Measurements from ENCODE around the gene LRRC10.

LRRC10 gene

DNA sequence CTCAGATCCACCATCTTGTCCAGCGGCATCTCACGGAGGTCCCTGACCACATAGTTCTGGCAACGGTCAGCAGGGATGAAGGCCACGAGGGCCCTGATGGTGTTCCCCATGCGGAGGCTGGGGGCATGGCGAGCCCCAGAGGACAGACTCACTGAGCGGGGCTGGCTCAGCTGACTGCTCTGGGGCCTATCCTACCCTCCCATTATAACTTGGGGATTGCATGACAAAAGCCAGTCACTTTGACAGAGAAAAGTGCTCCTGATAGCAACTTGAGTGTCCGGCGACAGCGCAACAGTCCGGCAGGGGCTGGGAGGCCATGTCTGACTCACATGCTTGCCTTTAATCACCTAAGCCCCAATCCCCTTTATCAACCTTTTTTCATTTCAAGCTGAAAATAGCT lies at the start of gene LRRC10:
LRRC10 (minus strand) TSS at position 179 of the 400 bp plus-strand sequence; CDS start at position 110, 69 bp downstream.
- no peak for DNase-seq (ENCODE audit: low spot score)

DNA sequence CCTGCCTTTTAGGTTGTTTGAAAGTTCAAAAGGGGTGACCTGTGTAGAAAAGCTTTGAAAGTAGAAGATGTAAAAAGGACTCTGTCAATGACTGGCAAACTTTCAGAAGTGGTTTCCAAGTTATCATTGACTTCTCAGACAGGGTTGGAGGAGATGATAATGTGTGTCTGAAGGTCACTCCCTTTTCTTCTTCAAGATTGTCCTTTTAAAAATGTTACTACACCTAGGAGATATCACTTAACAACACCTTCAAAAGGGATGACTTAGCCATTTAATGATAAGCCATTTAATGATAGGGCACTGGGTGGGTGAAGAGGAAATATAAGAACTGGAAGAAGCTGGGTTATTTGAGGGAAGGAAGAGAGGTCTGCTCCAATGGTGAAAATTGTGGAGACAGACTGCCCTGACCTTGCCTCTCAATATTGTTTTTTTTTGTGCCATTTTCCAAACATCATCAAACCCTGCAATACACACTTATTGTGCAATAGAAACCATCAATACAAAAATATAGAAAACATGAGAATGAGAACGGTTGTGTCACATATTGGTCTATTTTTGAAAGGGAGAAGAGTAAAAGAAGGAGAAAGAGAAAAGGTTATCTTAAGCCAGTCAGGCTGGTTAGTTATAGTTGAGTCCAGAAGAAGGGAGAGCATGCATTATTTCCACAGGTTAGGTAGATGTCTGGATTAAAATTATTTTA lies 49.6 kb upstream of the LRRC10 start:
- DNase-seq (ENCODE audit: low spot score): peak; percentile 69

- no peak for DNase-seq (ENCODE audit: low spot score)
Observed at GRCh38 chr12:69658203-69658602, 47.5 kb upstream of the LRRC10 start.

DNA sequence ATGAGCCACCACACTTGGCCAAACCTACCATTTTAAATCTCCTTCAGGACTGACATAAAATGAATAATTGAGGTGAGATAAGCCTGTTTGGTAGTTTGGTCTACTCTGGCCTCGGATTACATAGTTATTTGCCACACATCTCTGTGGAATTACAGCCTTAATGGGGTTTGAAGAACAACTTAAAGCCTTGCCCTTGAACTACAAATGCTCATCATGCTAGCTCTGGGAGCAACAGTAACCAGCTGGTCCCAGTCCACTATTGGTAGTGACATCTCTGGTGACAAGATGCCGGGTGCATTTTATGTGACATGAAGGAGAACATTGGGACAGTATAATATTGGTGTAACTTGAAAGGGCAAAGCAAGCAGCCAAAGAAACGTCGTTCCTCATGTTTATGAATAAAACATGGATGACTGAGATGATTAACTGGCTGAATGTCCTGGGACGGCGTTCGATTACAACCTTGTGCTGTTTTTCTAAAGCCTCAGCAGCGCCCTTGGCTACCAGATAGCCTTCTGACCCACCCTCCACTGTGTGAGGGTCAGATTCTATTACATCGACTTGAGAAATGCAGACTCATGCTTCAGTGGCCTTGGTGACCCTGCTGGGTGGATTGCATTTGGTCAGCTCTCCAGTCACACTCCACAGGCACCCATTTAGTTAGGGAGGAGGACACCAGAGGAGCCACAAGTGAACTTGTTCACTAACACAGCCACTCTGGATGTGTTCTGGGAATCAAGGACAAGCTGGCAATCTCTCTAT lies 46.9 kb upstream of the LRRC10 start:
- DNase-seq (ENCODE audit: low spot score): peak; percentile 40

- no peak for DNase-seq (ENCODE audit: low spot score)
Observed at GRCh38 chr12:69655616-69656340, 45.1 kb upstream of the LRRC10 start.

- DNase-seq (ENCODE audit: low spot score): no peak
Observed at GRCh38 chr12:69653703-69654102, 43.0 kb upstream of the LRRC10 start.

DNA sequence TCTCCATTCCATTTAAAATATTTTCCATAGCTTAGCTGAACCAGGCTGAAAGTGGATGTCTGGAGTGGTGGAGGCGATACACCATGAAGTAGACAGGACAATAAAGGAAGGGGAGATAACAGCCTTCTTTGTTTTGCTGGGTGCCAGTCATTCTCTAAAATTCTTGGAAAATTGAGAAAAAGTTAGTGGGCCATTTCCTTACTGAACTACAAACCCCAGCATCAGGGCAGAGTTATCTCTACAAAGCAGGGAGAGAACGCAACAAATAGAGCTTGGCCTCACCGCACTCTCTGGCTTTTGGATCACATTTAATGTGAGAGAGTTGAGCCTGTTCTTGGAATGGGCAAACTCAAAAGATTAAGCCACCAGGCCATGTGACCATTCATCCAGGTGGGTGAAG lies 41.2 kb upstream of the LRRC10 start:
- no peak for DNase-seq (ENCODE audit: low spot score)

DNA sequence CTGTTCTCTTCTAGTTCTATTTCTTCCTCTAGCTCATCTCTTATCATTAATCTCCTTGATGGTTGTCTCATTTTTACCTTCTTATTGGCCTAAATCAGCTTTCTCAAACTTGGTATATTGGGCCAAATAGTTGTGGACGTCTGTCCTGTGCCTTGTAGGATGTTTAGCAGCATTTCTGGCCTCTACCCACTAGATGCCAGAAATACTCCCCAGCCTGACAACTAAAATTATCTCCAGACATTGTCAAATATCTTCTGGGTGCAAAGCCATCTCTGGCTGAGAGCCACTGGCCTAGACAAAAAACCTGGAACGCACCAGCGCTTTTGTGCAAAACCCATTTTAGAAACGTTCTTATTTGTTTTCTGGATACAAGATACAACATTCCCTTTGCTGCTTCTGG lies 38.8 kb upstream of the LRRC10 start:
- DNase-seq (ENCODE audit: low spot score): no peak

DNA sequence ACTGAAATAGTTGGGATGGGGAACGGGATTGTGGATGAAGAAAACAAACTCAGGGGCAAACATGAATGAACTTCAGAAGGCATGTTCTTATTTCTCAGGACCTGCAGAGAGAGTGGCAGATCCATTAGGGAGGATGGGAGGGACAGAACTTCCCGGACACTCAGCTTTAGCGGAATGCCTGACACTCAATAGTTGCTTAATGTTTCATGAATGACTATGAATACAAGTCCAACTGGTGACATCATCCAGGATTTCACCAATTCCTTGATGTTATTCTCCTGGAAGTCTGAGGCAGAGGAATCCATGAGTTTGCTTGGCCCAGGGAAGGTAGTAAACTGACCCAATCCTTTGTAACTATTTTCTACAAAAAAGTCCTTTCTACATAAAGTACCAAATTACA lies 37.8 kb upstream of the LRRC10 start:
- DNase-seq (ENCODE audit: low spot score): no peak

GRCh38 chr12:69647178-69647577 lies 36.5 kb upstream of the LRRC10 start:
- no peak for DNase-seq (ENCODE audit: low spot score)

GRCh38 chr12:69645031-69645430 lies 34.3 kb upstream of the LRRC10 start:
- no peak for DNase-seq (ENCODE audit: low spot score)

GRCh38 chr12:69644511-69644910 lies 33.8 kb upstream of the LRRC10 start:
- no peak for DNase-seq (ENCODE audit: low spot score)

- no peak for DNase-seq (ENCODE audit: low spot score)
Observed at GRCh38 chr12:69642531-69642930, 31.8 kb upstream of the LRRC10 start.

- DNase-seq (ENCODE audit: low spot score): no peak
Observed at GRCh38 chr12:69641546-69641945, 30.8 kb upstream of the LRRC10 start.

DNA sequence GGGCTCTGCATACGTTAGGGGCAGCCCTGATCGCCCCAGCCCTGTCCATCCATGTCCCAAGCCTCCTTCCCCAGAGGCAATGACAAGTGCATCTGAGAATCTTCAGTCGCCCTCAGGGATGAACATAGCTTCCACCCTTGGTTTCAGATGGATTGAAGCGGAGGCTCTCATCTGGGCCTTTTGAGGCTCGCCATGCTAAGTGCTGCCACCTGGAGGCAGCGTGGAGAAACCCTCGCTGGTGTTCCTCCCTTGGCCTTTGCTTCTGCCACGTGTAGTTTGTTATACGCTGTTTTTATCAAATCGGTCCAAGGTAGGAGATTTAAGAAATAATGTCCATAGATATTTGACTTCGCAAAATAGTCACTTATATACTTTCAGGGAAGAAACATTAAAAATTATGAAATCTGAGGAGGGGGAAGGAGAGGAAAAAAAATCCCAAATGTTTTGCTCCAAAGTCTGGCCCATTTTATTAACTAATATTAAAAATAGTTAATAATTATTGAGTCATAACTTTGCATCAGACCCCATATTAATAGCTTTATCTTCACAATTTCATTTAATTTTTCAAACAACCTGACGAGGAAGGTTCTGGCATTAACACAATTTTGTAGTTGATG lies 28.8 kb upstream of the LRRC10 start:
- peak; percentile 88 for DNase-seq (ENCODE audit: low spot score)

DNA sequence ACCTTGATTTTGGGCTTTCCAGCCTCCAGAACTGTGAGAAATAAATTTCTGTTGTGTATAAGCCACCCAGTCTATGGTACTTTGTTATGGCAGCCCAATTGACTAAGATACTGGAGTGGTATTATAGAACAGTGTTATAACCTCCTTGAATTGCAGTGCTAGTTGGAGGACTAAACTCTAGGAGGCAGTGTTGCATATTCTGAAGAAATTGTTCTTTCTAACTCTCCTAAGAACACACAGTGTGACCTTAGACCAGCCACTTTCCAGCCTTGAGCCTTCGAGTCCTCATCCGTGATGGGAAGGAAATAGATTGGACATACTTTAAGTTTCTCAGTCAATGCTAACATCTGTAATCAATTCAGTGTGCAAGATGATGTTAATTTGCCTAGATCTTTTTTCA lies 22.4 kb upstream of the LRRC10 start:
- DNase-seq (ENCODE audit: low spot score): peak; percentile 56

DNA sequence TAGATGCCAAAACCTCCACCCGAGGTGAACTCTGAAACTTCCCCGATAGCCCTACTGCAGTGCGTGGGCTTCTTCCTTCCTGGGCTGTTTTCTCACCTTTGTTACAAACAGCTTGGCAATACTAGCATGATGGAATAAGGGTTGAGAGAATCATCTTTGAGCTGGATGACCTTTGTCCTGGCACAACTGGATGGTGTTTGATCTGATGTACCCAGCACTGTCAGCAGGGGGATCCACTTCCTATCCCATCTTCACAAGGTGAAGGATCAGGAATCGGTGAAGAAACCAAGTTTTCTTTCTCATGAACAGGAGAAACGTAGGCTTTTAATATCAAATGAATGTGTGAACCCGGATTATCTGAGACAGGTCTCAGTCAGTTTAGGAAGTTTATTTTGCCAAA lies 19.5 kb upstream of the LRRC10 start:
- DNase-seq (ENCODE audit: low spot score): peak; percentile 46

DNA sequence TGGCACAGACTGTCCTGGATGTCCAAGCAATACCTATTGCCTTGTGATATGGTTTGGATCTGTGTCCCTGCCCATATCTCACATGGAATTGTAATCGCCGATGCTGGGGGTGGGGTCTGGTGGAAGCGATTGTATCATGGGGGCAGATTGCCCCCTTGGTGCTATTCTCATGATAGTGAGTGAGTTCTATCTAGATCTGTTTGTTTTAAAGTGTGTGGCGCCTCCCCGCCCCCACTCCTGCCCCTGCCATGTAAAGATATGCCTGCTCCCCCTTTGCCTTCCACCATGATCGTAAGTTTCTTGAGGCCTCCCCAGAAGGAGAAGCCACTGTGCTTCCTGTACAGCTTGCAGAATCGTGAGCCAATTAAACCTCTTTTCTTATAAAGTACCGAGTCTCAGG lies 16.8 kb upstream of the LRRC10 start:
- DNase-seq (ENCODE audit: low spot score): no peak

GRCh38 chr12:69623970-69624369 lies 13.3 kb upstream of the LRRC10 start:
- peak; percentile 98 for DNase-seq (ENCODE audit: low spot score)

GRCh38 chr12:69621551-69621950 lies 10.8 kb upstream of the LRRC10 start:
- DNase-seq (ENCODE audit: low spot score): no peak

GRCh38 chr12:69620921-69621320 lies 10.2 kb upstream of the LRRC10 start:
- no peak for DNase-seq (ENCODE audit: low spot score)

DNA sequence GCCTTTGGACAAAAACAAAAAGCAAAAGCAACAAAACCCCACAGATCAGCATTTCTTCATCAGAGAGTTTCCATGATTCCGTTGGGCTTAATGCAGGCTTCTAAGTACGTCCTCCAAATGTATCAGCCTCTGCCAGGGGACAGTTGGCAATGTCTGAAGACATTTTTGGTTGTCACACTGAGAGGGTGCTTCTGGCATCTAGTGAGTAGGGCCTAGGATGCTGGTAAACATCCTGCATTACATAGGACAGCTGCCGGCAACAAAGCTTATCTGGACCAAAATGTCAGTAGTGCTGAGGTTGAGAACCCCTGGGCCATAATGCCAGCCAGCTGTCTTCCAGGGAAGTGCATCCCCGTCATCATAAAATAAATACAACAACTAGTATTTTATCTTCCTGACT lies 9.4 kb upstream of the LRRC10 start:
- no peak for DNase-seq (ENCODE audit: low spot score)

- no peak for DNase-seq (ENCODE audit: low spot score)
Observed at GRCh38 chr12:69619050-69619449, 8.3 kb upstream of the LRRC10 start.

Data from hematopoietic multipotent progenitor cell treated with erythropoietin and hydrocortisone succinate and interleukin-3 and kit ligand, for 17 days (in vitro differentiated cells).